ENCODE measurements around the gene WASHC2A.
"Not testable (repeated sequence)": the region's sequence is repeated elsewhere in the genome, so short reads cannot be mapped to it uniquely, and the experiment has no call there.

The WASHC2A gene

DNA sequence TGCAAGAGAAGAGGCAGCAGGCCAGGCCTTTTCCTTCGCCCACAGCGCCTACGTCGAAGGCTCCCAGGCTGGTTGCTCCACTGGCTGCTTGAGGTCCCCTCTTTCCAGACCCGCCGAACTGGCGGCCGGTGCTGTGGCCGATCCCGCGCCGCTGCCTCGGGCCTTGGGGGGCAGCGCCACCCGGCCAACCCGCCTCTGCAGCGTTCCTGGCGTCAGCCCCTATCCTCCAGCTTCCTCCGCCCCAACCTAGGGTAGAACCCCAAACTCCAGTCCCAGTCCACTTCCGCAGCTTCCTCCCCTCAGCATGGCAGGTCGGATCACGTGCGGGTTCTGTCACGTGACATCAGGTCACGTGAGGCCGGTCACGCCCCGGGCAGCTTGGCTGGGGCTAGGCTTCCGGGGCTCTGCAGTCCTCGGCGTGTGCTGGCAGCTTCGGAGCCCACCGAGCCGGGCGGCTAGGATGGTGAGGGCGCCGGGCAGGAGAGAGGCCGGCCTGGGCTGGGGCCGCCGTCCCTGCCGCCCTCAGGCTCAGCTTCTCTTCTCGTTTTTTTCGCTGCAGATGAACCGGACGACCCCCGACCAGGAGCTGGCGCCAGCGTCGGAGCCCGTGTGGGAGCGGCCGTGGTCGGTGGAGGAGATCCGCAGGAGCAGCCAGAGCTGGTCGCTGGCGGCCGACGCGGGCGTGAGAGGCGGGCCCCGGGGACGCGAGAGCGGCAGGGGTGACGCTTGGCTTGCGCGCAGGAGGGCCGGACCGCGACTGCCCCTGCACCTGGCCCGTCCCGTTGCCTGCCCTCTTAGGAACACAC lies at the start of gene WASHC2A:
Gene WASHC2A (plus strand): TSS at position 409 of the 806 bp plus-strand sequence. CDS start 52 bp downstream, at position 461.
- peak; percentile 90 for DNase-seq (ENCODE audit: low read depth)

- DNase-seq (ENCODE audit: low read depth): not testable (repeated sequence)
These were observed 48.5 kb upstream of the WASHC2A start for GRCh38 chr10:50019279-50019678.

DNA sequence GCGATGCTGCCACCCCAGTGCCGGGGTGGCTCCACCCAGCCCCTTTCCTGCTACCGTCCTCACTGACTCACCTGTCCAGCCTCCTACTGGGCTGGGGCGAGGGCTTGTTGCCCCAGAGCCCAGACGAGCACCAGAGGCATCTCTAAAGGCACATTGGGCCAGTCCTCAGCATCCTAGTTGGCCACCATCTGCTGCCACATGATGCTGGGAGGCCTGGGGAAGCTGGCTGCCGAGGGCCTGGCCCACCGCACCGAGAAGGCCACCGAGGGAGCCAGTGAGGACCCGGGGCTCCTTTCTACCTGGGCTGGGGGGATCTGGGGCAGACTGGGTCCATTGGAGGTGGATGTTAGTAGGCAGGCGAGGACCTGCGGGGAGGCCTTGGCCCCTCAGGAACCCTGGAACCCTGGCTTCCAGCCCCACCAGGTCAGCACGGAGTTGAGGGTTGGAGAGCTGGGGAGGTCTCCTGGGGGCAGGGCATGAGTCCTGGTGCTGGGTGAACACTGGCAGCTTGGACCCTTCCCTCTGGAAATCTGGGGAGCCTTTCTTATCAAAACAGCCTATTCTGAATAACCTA lies 47.2 kb upstream of the WASHC2A start:
- not testable (repeated sequence) for DNase-seq (ENCODE audit: low read depth)

DNA sequence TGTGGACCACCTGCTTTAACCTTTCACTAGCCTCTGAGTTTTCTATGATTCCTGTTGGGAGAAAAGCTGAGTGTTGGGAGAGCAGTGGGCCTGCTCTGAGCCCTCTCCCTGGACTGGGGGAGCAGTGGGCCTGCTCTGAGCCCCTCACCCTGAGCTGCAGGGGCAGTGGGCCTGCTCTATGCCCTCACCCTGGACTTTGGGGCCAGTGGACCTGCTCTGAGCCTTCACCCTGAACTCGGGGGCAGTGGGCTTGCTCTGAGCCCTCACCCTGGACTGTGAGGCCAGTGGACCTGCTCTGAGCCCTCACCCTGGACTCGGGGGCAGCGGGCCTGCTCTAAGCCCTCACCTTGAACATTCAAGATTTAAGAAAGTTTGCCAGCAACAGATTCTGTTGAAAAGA lies 46.1 kb upstream of the WASHC2A start:
- no peak for DNase-seq (ENCODE audit: low read depth)

GRCh38 chr10:50024716-50025383 lies 42.9 kb upstream of the WASHC2A start:
- not testable (repeated sequence) for DNase-seq (ENCODE audit: low read depth)

DNA sequence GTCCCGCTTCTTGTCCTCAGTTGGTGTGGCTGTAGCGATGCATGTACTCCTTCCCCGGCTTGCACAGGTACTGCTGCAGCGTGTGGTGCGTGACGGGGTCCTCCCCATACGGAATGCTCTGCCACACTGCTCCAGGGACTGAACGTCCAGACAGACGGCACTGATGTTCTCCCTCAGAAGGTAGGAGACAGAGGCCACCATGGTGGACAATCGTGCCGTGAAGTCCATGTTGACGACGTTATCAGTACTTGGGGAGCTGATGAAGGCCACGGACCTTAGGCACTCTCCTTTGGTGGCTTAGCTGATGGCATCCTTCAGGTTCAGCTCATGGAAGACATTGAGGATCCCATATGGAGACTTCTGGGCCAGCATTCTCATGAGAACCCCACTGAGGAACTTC lies 42.1 kb upstream of the WASHC2A start:
- DNase-seq (ENCODE audit: low read depth): no peak

- no peak for DNase-seq (ENCODE audit: low read depth)
These were observed 40.6 kb upstream of the WASHC2A start for GRCh38 chr10:50027195-50027594.

DNA sequence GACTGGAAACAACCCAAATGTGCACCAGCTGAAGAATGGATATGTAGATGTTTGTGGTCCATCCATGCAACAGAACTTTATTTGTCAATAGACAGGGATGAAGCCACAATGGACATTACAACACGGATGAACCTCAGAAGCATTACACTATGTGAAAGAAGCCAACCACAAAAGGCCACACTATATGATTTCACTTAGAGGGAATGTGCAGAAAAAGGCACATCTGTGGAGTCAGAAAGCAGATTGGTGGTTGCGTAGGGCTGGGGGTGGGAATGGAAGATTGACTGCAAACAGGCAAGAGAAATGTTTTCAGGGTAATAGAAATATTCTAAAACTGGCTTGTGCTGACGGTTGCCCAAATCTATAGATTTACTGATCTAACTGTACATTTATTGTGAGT lies 34.3 kb upstream of the WASHC2A start:
- no peak for DNase-seq (ENCODE audit: low read depth)

DNA sequence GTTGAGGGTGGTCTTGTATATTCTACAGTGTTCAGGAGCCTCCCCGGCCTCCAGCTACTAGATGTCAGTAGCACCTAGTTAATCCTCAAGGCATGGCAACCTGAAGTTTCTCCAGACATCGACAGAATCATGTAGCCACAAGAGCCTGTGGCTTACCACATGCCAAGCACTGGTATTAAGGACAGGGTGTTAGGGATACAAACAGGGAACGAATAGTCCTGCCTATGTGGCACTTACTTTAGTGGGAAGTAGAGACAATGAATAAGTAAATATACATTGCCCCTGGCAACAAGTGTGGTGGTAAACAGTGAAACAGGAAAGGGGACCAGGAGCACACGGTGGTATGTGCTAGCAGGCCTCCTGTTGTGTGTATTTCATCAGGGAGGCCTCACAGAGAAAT lies 32.4 kb upstream of the WASHC2A start:
- DNase-seq (ENCODE audit: low read depth): not testable (repeated sequence)

- DNase-seq (ENCODE audit: low read depth): no peak
These were observed 22.7 kb upstream of the WASHC2A start for GRCh38 chr10:50044941-50045664.

DNA sequence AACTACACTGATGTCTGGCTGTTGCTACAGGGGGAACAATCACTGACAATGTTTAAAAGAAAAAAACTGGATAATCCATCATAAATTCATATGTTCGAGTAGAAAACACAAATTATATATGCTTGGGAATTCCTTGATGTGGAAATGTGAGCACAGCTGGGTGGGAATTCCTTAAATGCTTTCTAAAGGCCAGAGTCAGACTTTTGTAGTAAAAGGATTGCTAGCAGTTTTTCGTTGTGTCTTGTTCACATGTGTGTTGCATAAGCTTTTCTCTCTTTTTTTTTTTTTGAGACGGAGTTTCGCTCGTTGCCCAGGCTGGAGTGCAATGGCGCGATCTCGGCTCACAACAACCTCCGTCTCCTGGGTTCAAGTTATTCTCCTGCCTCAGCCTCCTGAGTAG lies 21.3 kb upstream of the WASHC2A start:
- DNase-seq (ENCODE audit: low read depth): not testable (repeated sequence)

DNA sequence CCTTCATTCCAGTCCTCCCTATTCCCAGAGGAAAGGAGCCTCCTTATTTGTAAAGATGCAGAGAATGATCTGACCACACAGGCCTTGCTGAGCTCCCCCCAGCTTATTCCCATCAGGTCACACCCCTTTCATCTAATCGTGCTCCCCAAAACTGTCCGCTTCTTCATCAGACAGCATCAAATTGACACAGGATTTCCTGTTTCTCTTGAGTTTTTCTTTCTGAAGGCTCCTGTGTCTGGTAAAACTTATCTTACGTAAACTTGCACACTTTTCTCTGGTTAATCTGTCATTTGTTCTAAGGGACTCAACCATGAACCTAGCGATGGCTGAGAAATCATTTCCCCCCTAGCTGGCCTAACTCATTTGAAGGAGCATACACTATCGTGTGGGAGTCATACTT lies 20.2 kb upstream of the WASHC2A start:
- DNase-seq (ENCODE audit: low read depth): not testable (repeated sequence)

- DNase-seq (ENCODE audit: low read depth): not testable (repeated sequence)
These were observed 15.6 kb upstream of the WASHC2A start for GRCh38 chr10:50051995-50052660.

DNA sequence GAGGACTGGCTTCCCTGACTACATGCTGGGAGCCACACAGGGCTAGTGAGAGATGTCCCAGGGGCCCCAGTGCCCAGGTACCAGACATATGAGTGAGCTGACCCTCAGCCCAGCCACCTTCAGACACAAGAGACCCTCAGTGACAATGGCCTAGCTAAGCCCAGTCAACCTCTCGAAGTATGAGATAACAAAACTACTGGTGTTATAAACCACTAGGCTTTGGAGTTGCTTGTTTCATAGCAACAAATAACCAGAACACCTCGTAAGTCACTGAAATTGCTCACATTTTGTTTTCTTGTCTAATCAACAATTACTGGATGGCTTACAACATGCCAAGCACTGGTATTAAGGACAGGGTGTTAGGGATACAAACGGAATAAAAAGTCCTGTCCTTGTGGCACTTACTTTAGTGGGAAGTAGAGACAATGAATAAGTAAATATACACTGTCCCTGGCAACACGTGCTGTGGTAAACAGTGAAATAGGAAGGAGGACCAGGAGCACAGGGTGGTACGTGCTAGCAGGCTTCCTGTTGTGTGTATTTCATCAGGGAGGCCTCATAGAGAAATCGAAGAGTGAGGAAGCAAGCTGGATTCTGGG lies 14.9 kb upstream of the WASHC2A start:
- DNase-seq (ENCODE audit: low read depth): not testable (repeated sequence)

- not testable (repeated sequence) for DNase-seq (ENCODE audit: low read depth)
These were observed 12.1 kb upstream of the WASHC2A start for GRCh38 chr10:50055494-50056292.

DNA sequence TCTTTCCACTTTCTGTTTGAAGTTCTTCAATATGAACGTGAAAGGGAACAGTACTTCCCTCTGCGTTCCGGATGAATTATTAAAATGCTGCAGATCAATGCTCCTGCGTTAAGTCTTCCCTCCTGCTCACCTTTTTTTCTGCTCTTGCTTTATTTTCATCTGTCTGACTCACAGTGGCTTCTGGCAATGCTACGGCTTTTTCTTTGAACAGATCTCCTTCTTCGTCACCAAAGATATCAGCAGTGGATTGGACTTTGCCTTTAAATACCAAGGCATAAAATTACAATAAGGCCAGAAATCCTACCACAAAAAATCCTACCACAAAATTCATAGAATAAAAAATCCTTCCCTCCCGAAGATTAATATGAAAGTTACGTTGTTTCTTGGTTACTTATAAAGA lies 11.1 kb upstream of the WASHC2A start:
- not testable (repeated sequence) for DNase-seq (ENCODE audit: low read depth)

- not testable (repeated sequence) for DNase-seq (ENCODE audit: low read depth)
These were observed 9.0 kb upstream of the WASHC2A start for GRCh38 chr10:50058727-50059126.

DNA sequence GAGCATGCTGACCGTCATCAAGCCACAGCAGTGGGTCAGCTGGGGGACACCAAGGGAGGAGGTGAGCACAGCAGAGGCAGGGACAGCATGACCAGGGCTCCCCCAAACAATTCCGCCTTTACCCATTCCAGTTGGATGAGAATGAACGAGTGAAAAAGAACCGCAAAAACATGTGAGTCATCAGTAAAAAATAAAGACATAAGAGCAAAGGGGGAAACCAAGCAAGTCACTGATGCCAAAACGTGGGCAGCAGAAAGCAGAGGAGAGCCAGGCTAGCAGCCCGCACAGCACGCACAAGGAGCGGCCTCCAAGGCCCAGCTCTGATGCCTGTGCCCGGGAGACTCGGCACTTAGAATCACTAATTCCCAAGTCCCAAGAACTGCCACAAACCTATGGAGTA lies 7.8 kb upstream of the WASHC2A start:
- not testable (repeated sequence) for DNase-seq (ENCODE audit: low read depth)

- not testable (repeated sequence) for DNase-seq (ENCODE audit: low read depth)
These were observed 6.2 kb upstream of the WASHC2A start for GRCh38 chr10:50061548-50061947.

DNA sequence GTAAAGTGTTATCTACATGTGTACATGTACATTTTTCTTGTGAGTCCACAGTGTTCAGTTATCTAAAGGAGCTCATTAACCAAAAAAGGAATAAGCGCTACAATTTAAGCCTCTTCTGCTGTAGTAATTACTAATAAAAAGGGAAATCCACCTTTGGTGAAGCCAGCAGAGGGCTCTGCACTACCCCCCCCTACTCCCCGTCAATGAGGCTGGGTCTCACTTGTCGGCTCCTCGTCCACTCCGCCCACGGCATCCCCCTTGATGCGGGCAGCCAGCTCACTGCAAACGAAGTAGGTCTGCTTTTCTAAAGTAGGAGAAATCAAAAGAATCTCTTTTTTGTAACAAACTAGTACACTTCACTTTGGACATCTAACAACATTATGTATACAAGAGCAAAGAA lies 4.7 kb upstream of the WASHC2A start:
- no peak for DNase-seq (ENCODE audit: low read depth)

GRCh38 chr10:50068352-50068659 lies 552 bp downstream of the WASHC2A start:
- DNase-seq (ENCODE audit: low read depth): not testable (repeated sequence)

Data from activated T-cell treated with anti-CD3 and anti-CD28 coated beads for 48 hours (primary cell).